OCI-LY1 (cell line): ENCODE results near the gene SLIT3.

Experiments used
- EZH2 ChIP-seq: fragments of 200-600 bp; sonication (generic), shearing (Covaris generic); IDR thresholded peaks from 2 replicates; pipeline ENCODE4 v1.8.0; 2017; ENCODE audit warnings: borderline replicate concordance, mixed run types, mild to moderate bottlenecking, antibody characterized with exemption, low read length, moderate library complexity, mixed read lengths
- TF ChIP-seq, protein P1 (sequence below): fragments of 200-600 bp; sonication (generic), shearing (Covaris generic); IDR thresholded peaks from 2 replicates; pipeline ENCODE4 v1.5.1; 2017; ENCODE audit warnings: mild to moderate bottlenecking, antibody characterized with exemption, low read length, moderate library complexity, mixed read lengths

DNA sequence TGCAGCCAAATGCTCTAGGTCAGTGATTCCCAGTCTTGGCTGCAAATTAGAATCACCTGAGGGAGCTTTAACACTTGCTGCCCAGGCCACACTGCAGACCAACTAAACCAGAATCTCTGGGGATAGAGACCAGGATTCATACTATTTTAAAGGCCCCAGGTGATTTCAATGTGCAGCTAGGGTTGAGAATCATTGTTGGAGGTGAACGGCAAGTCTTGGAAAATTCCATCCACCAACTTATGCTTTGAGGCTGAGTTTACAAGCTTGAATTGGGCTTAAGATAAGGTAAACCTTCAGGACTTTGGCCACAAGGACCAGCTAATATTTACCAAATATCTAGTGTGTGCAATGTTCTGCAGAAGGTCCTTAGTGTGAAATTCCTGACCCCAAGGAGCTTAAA is 27.5 kb downstream of the SLIT3 start:
- TF ChIP-seq, protein P1, sequence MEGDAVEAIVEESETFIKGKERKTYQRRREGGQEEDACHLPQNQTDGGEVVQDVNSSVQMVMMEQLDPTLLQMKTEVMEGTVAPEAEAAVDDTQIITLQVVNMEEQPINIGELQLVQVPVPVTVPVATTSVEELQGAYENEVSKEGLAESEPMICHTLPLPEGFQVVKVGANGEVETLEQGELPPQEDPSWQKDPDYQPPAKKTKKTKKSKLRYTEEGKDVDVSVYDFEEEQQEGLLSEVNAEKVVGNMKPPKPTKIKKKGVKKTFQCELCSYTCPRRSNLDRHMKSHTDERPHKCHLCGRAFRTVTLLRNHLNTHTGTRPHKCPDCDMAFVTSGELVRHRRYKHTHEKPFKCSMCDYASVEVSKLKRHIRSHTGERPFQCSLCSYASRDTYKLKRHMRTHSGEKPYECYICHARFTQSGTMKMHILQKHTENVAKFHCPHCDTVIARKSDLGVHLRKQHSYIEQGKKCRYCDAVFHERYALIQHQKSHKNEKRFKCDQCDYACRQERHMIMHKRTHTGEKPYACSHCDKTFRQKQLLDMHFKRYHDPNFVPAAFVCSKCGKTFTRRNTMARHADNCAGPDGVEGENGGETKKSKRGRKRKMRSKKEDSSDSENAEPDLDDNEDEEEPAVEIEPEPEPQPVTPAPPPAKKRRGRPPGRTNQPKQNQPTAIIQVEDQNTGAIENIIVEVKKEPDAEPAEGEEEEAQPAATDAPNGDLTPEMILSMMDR: no peak
- no peak for TF ChIP-seq EZH2
